Anterior cingulate cortex (tissue), 58 donors: ENCODE results near the gene GSN.

Experiments used
- DNase-seq, 58 donors: peaks; one replicate each; lab custom pipeline; 2025; lab: John Stamatoyannopoulos, UW

GSN gene

DNA sequence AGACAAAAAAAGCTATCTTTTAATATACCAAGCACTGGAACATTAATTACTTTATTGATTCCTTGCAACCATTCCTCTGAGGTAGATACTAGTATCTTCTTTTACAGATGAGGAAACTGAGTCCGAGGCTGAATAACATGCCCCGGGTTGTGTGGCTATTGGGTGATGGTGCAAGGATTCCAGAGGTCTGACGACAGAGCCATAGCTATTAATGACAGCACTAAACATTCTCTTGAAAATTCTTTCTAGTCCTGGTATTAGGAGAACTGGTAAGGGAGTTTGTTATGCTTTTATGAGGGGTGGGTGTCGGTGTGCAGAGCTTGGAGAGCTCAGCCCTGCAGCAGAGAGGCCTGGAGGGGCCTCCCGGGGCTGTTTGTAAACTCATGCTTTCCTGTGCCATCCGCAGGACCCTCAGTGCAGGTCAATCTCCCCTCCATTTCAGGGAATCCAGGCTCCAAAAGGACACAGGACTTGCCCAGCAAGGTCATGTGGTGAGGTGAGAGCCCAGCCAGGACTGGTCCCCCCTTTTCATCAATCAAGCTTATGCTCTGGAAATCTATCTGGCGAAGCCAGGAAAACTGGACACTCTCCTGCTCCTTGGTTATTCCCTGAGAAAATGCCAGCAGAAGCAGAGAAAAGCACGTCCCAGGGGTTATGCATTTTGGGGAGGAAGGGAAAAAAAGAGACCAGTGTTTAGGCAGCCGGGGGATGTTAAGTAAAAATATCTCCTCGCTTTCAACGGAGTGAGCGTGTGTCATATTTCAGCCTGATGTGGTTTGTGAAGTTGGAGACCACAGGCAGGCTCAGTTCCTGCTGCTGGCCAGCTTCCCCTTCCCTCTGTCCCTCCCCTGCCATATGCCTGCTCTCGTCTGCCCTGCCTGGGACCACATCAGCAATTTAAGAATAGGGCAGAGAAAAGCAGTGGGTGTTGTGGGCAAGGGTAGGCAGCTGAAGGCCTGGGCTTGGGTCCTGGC lies 3.7 kb downstream of the GSN start:
- peak in 13 of 58 donors; percentile 19 to 66 (median 43) for DNase-seq

- no peak for DNase-seq
Measured at GRCh38 chr9:121272401-121272948, 4.5 kb downstream of the GSN start.

- no peak for DNase-seq
Measured at GRCh38 chr9:121273064-121273775, 5.3 kb downstream of the GSN start.

DNA sequence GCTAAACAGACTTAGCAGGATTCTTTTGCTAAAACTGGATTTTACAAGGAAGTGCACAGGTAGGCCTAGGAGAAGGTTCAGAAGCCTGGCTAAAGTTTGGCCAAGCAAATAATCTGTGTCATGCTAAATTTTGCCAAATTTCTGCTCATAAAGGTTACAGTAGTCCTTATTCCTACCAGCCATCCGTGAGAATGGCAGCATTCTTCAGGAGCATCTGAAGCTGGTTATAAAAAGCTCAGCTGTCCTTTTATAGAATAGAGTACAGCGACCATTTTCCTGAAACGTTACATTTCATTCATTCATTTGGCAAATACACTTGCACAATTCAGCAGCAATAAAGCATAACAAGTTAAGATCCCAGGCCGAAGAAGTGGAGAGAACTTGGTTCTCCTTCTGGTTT lies 6.9 kb downstream of the GSN start:
- no peak for DNase-seq

DNA sequence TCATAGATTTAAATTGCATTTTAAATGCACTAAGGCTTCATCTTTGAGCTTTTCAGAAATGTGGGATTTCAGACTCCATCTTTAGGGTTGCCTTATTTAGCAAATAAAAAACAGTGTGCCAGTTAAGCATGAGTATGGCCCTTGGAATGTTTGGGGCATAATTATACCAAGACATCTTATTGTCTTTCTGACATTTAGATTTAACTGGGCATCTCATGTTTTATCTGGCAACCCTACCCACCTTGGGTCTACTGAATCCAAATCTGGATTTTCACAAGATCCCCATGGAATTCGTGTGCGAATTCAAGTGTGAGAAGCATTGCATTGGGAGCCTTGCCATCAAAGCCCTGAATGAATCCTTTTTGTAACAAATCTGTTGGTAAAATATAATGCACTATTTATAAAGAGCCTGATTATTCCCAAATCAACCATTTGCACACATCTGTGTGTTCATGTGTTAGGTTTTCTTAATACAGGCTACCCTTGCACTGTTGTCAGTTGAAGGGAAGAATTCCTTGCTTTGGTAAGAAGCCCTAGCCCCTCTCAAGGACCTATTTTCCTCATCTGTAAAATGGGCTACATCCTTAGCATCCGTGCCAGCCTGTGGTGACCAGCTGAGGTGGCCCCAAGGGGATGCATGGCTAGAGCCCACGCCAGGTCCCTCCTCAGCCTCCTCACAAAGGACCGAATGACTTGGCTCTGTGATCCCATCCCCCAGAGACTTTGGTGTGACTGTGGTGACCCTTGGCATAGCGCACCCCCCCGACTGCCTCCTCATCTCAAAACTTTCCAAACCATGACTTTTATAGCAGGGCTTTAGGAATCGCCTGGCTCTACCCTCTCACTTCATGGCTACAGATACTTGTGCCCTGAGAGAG lies 8.1 kb downstream of the GSN start:
- peak in 1 of 58 donors; percentile 31 for DNase-seq

- no peak for DNase-seq
Measured at GRCh38 chr9:121277026-121277425, 9.1 kb downstream of the GSN start.

DNA sequence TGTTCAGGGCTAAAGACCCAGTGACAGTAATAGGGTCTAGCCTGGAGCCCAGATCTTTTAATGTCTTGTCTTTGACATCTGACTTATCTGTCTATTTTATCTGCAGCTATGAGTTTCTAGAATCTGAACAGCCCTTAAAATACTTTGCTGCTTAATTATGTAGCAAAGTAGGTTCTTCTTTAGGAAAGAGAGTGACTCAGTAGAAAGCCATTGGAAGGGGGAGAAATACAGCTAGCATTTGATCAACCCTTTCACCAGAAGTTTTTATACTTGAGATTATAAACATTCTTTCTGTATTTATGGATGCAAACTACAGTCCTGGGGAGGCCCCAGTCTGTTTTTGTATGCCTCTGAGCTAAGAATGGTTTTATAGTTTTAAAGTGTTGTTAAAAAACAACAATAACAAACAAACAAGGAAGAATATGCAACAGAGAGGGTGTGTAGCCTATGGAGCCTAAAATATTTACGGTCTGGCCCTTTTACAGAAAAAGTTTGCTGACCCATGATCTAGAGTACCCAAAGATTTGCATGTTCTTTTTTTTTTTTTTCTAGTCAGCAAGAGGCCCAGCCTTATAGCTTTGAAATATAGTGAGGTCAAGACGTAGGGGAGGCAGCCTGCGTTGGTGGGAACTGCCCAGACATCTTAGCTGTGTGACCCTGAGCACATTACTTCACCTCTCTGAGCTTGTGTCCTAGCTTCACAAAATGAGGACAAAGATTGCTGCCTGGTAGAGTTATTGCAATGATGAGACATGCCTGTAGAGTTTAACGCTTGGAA lies 9.7 kb downstream of the GSN start:
- DNase-seq, result no peak

GRCh38 chr9:121278477-121279261 lies 10.7 kb downstream of the GSN start:
- peak in 29 of 58 donors; percentile 35 to 83 (median 55) for DNase-seq

DNA sequence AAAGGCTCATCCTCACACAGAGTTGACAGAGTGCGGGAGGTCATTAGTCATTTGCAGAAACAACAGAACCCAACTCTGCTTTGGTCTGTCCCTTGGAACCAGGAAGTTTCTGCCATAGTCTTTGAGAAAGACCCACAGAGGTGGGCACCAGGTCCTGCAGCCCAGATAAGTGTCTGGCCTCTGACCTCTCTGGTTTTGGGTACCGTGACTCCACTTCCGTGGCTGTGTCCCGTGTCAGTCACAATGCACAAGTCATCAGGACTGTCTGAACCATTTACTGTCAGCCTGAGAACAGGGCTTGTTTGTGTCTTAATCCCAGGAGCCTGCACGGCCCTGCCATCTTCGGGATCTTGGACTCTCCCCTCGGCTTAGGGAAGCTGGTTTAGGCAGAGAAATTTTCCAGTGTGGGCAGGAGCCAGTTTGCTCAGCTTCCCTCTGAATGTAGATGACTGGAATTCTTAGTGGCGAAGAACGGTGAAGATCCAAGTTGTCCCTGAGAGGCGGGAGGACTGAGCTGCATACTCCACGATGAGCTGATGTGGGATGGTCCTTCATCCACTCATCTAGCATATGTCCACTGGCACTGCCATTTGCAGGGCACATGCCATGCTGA lies 11.9 kb downstream of the GSN start:
- peak in 6 of 58 donors; percentile 22 to 49 (median 40) for DNase-seq

GRCh38 chr9:121280715-121281613 lies 13.0 kb downstream of the GSN start:
- no peak for DNase-seq

DNA sequence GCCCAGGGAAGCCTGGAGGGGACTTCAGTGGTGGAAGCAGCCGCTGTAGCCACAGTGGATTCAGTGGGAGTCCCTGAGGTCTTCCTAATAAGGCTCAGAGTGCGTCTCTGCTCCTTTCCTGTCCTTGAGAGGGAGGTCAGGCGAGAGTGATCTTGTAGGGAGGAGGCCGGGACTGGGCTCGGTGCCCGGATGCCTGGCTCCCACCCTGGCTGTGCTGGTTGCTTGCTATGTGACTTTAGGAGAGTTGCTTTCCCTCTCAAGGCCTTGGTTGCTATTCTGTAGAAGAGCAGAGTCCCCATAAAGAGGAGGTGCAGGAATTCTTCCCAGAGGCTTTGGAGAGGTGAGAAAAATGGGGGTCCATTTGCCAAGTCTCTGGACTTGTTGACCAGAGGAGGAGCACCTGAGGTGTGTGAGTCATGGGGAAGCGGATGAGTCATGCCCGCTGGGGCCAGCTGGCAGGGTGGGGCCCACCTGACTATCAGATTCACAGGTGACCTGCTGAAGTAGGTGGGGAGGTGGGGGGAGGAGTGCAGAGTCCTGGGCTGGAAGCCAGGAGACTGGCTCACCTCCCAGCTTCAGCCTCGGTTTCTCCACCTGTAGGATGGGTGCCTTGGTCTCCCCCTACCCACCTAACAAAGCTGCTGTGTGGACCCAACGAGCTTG lies 13.8 kb downstream of the GSN start:
- DNase-seq, result peak in 12 of 58 donors; percentile 18 to 68 (median 44)

- peak in 20 of 58 donors; percentile 29 to 82 (median 46) for DNase-seq
Measured at GRCh38 chr9:121282277-121283079, 14.5 kb downstream of the GSN start.

- DNase-seq, result no peak
Measured at GRCh38 chr9:121283080-121283398, 15.1 kb downstream of the GSN start.

DNA sequence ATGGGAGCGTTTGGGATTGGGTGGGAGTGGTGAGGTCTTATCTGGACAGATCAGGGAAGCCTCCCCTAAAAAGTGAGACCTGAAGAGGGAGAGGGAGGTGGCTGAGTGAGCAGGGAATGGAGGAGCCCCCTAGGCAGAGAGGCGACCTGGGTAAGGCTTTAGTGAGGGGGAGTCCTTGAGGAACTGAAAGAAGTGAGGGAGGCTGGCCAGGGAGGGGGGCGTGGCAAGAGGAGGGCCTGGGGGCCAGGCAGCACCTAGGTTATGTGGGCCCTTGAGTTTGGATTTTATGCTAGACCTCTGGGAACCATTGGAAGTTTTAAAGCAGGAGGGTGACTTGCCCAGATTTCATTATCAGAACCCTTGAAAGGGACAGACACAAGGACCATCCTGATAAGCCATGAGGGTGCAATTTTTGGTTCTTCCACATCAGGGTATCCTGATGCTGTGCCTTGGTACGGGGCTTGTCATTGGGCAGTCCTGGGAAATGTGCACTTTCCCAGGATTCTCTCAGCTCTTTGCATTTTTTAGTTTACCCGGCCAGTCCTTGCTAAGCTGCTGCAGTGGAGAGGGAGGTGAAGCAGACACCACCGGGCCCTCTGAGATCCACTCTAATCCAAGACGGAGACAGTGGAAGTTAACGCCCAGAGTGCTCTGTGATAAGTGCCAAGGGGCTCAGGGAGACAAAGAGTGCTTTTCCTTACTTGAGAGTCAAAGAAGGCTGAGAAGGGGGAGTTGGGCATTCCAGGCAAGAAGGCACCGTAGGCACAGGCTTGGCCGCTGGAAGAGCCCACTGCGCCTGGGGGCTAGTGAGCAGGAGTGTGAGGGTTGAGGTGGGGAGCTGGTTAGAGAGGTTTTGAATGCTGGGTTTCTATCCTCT lies 16.1 kb downstream of the GSN start:
- peak in 1 of 58 donors; percentile 22 for DNase-seq
